K562 (cell line): ENCODE data around the gene IRS2. TPM values are rescaled to one million over a fixed set of nuclear protein-coding genes. Genes with fewer than 3 reads are reported as not detected.

Experiments used
- ATF1 ChIP-seq, 2 experiments: fragments of 450-650 bp in 1 of 2; IDR thresholded peaks; 2 replicates each; pipeline ENCODE4 v1.6.1; 2016; ENCODE audit warnings: missing compliant biosample characterization in 1 of 2, missing genetic modification characterization in 1 of 2
- ELF1 ChIP-seq: fragments of 200-800 bp; sonication (Bioruptor generic); IDR thresholded peaks from 2 replicates; pipeline ENCODE4 v1.6.1; 2016; ENCODE audit warnings: missing genetic modification characterization, missing compliant biosample characterization
- FOXM1 ChIP-seq, 2 experiments: fragments of 450-650 bp in 1 of 2; sonication (generic) in 1 of 2; formaldehyde crosslinking in 1 of 2; IDR thresholded peaks; 2 replicates each; pipeline versions ENCODE4 v1.6.1 to v1.9.0; 2017 to 2022; ENCODE audit warnings: low read depth in 2 of 2, mild to moderate bottlenecking in 2 of 2, missing genetic modification reagents in 1 of 2, moderate library complexity in 1 of 2
- HDAC6 ChIP-seq: IDR thresholded peaks from 2 replicates; pipeline ENCODE4 v1.6.1; 2012; ENCODE audit warnings: low read depth, mild to moderate bottlenecking, control low read depth, inconsistent platforms, low read length, moderate library complexity
- IRF2 ChIP-seq: sonication (generic); formaldehyde crosslinking; IDR thresholded peaks from 2 replicates; pipeline ENCODE4 v1.8.1; 2022; ENCODE audit warnings: mild to moderate bottlenecking, missing genetic modification reagents
- KLF10 ChIP-seq: fragments of 250-450 bp; sonication (Bioruptor Pico); IDR thresholded peaks from 2 replicates; pipeline ENCODE4 v1.6.1; 2021; ENCODE audit warnings: matching md5 sums
- KLF6 ChIP-seq: fragments of 250-450 bp; sonication (Bioruptor Pico); IDR thresholded peaks from 2 replicates; pipeline ENCODE4 v1.4.0; 2020; ENCODE audit warnings: mild to moderate bottlenecking, moderate library complexity, borderline replicate concordance
- POLR2A ChIP-seq: fragments of 450-650 bp; conservative IDR thresholded peaks from 2 replicates; pipeline ENCODE4 v1.6.1; 2016
- POU5F1 ChIP-seq: fragments of 150-350 bp; IDR thresholded peaks from 2 replicates; pipeline ENCODE4 v1.6.1; 2014; ENCODE audit warnings: borderline replicate concordance, low read length, low read depth, mild to moderate bottlenecking; ENCODE audit not compliant: partially characterized antibody
- RBM34 ChIP-seq: fragments of 200-400 bp; formaldehyde crosslinking; IDR thresholded peaks from 2 replicates; pipeline ENCODE4 v1.6.1; 2018; ENCODE audit warnings: low read length, borderline replicate concordance; ENCODE audit not compliant: insufficient read depth
- SREBF1 ChIP-seq: fragments of 150-350 bp; IDR thresholded peaks from 2 replicates; pipeline ENCODE4 v1.6.1; 2014; ENCODE audit warnings: antibody characterized with exemption, low read depth, low read length, borderline replicate concordance
- STAT5B ChIP-seq: fragments of 250-450 bp; sonication (Bioruptor Pico); IDR thresholded peaks from 2 replicates; pipeline ENCODE4 v1.8.0; 2021; ENCODE audit warnings: mild to moderate bottlenecking, inconsistent platforms
- TCF7L2 ChIP-seq: fragments of 150-350 bp; IDR thresholded peaks from 2 replicates; pipeline ENCODE4 v1.6.1; 2016; ENCODE audit warnings: low read depth, mild to moderate bottlenecking, low read length, moderate library complexity
- ZNF143 ChIP-seq: sonication (generic); formaldehyde crosslinking; IDR thresholded peaks from 2 replicates; pipeline ENCODE4 v1.9.0; 2022; ENCODE audit warnings: mild to moderate bottlenecking, missing genetic modification reagents
- ZNF197 ChIP-seq: fragments of 200-800 bp; sonication (Bioruptor generic); IDR thresholded peaks from 2 replicates; pipeline ENCODE4 v1.6.1; 2016; ENCODE audit warnings: low read depth, missing genetic modification characterization, missing compliant biosample characterization
- ZNF408 ChIP-seq: fragments of 250-450 bp; sonication (Bioruptor Pico); IDR thresholded peaks from 2 replicates; pipeline ENCODE4 v1.4.0; 2020; ENCODE audit warnings: low read depth, mild to moderate bottlenecking, moderate library complexity
- ZNF57 ChIP-seq: fragments of 450-650 bp; formaldehyde crosslinking; IDR thresholded peaks from 2 replicates; pipeline ENCODE4 v1.4.0; 2020; ENCODE audit warnings: mild to moderate bottlenecking, moderate library complexity
- ZNF583 ChIP-seq: fragments of 250-450 bp; sonication (Bioruptor Pico); IDR thresholded peaks from 2 replicates; pipeline ENCODE4 v1.4.0; 2020
- ZNF699 ChIP-seq: fragments of 250-450 bp; sonication (Bioruptor Pico); IDR thresholded peaks from 2 replicates; pipeline ENCODE4 v1.8.0; 2021; ENCODE audit warnings: mild to moderate bottlenecking, moderate library complexity; ENCODE audit not compliant: insufficient replicate concordance
- polyA plus RNA-seq, 8 experiments: library from polyadenylated mRNA; depleted of rRNA in 4 of 8; stranded (reverse) in 5 of 8; unstranded in 3 of 8; fragments of >200 nt; fragmentation: Nextera tagmentation in 2 of 8; fragmentation: Illumina TruSeq in 1 of 8; extraction: Ambion mirVana in 2 of 8; extraction: Trizol in 1 of 8; gene quantifications; 2 replicates each; pipeline versions ENCODE4 v1.2.1 to v1.2.3, GENCODE V29; 2011 to 2014; ENCODE audit warnings: inconsistent platforms in 1 of 8, missing spikeins in 1 of 8
- total RNA-seq, 7 experiments: library from RNA; depleted of rRNA in 6 of 7; stranded (reverse); fragments of >200 nt in 6 of 7; fragmentation: Illumina TruSeq in 2 of 7; extraction: Trizol in 2 of 7; gene quantifications; 2 replicates each; pipeline versions ENCODE4 v1.2.1 to v1.2.3, GENCODE V29; 2011 to 2021; ENCODE audit warnings: low replicate concordance in 1 of 7
- TF ChIP-seq, protein P1 (sequence below), 2 experiments: fragments of 450-650 bp; IDR thresholded peaks; 2 replicates each; pipeline ENCODE4 v1.6.1; 2016
- TF ChIP-seq, protein P2 (sequence below): fragments of 250-450 bp; sonication (Bioruptor Pico); IDR thresholded peaks from 2 replicates; pipeline ENCODE4 v1.8.0; 2022; ENCODE audit warnings: moderate library complexity, mild to moderate bottlenecking, inconsistent platforms
- TF ChIP-seq, protein P3 (sequence below): fragments of 450-650 bp; conservative IDR thresholded peaks from 2 replicates; pipeline ENCODE4 v1.6.1; 2016; ENCODE audit warnings: missing genetic modification characterization, low read depth, mild to moderate bottlenecking, missing compliant biosample characterization, moderate library complexity
- TF ChIP-seq, protein P4 (sequence below): fragments of 450-650 bp; IDR thresholded peaks from 2 replicates; pipeline ENCODE4 v1.7.1; 2018; ENCODE audit warnings: mild to moderate bottlenecking, low read depth; ENCODE audit not compliant: partially characterized antibody

The IRS2 gene
- total and polyA plus RNA-seq, 9 of the 15 experiments (the other 6 are each of a cell fraction or from before 2014, with no cell fraction given), result 0.36 to 4.6 (median 0.63) TPM

DNA sequence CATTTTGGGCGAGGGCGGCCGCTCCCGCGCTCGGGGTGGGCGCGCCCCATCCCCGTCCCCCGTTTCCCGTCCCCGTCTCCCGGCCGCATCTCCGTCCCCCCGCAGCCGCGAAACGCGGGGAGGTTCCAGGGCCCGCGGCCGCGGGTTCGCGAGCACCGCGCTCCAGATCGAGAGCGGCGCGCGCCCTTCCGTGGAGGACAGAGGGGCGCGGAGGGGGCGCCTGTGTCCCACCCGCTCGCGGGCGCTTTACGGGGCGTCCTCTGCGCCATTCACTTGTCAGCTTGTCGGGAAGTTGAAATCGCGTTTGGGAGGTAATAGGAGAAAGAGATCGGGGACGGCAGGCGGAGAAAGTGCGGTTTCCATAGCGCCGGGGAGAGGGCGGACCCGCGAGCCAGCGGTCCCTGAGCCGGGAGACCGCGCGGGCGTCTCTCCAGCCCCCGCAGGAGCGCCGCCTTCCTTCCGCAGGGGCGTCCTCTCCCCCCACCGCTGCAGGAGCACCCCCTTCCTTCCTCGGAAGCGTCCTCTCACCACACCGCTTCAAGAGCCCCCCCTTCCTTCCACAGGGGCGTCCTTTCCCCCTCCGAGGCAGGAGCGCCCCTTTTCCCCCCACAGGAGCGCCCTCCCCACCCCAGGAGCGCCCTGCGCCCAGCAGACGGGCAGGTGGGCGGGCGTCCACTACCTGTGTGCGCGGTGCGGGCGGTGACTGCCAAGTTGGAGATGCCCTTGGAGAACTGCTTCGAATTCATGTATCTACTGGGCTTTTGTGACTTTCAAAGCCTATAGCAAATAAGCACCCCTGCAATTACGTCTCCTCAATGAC, 962 bp upstream of the IRS2 start (continued):
- TF ChIP-seq KLF6 (CRISPR knock-in tag) (no peak), ELF1 (no peak), TCF7L2 (no peak), SREBF1 (no peak), POLR2A (peak; percentile 45), ZNF408 (no peak), ZNF57 (CRISPR knock-in tag) (no peak), KLF10 (no peak), FOXM1 (IDR thresholded peaks at IDR 0.05; ENCODE audit: low read depth) (no peak), FOXM1 (CRISPR knock-in tag; IDR thresholded peaks at IDR 0.05; ENCODE audit: low read depth) (no peak), ZNF699 (CRISPR knock-in tag) (no peak), IRF2 (CRISPR knock-in tag) (no peak), HDAC6 (no peak), ZNF143 (CRISPR knock-in tag) (no peak), POU5F1 (no peak), ATF1 (CRISPR knock-in tag; IDR thresholded peaks at IDR 0.05) (no peak), ATF1 (tag; IDR thresholded peaks at IDR 0.05) (no peak), RBM34 (no peak), ZNF197 (CRISPR knock-in tag) (no peak), ZNF583 (no peak), STAT5B (CRISPR knock-in tag) (no peak)
- TF ChIP-seq, protein P1, sequence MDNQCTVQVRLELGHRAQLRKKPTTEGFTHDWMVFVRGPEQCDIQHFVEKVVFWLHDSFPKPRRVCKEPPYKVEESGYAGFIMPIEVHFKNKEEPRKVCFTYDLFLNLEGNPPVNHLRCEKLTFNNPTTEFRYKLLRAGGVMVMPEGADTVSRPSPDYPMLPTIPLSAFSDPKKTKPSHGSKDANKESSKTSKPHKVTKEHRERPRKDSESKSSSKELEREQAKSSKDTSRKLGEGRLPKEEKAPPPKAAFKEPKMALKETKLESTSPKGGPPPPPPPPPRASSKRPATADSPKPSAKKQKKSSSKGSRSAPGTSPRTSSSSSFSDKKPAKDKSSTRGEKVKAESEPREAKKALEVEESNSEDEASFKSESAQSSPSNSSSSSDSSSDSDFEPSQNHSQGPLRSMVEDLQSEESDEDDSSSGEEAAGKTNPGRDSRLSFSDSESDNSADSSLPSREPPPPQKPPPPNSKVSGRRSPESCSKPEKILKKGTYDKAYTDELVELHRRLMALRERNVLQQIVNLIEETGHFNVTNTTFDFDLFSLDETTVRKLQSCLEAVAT (IDR thresholded peaks at IDR 0.05), result no peak
- TF ChIP-seq, protein P2, sequence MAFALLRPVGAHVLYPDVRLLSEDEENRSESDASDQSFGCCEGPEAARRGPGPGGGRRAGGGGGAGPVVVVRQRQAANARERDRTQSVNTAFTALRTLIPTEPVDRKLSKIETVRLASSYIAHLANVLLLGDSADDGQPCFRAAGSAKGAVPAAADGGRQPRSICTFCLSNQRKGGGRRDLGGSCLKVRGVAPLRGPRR, result no peak
- TF ChIP-seq, protein P3, sequence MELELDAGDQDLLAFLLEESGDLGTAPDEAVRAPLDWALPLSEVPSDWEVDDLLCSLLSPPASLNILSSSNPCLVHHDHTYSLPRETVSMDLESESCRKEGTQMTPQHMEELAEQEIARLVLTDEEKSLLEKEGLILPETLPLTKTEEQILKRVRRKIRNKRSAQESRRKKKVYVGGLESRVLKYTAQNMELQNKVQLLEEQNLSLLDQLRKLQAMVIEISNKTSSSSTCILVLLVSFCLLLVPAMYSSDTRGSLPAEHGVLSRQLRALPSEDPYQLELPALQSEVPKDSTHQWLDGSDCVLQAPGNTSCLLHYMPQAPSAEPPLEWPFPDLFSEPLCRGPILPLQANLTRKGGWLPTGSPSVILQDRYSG (tag), result no peak
- TF ChIP-seq, protein P4, sequence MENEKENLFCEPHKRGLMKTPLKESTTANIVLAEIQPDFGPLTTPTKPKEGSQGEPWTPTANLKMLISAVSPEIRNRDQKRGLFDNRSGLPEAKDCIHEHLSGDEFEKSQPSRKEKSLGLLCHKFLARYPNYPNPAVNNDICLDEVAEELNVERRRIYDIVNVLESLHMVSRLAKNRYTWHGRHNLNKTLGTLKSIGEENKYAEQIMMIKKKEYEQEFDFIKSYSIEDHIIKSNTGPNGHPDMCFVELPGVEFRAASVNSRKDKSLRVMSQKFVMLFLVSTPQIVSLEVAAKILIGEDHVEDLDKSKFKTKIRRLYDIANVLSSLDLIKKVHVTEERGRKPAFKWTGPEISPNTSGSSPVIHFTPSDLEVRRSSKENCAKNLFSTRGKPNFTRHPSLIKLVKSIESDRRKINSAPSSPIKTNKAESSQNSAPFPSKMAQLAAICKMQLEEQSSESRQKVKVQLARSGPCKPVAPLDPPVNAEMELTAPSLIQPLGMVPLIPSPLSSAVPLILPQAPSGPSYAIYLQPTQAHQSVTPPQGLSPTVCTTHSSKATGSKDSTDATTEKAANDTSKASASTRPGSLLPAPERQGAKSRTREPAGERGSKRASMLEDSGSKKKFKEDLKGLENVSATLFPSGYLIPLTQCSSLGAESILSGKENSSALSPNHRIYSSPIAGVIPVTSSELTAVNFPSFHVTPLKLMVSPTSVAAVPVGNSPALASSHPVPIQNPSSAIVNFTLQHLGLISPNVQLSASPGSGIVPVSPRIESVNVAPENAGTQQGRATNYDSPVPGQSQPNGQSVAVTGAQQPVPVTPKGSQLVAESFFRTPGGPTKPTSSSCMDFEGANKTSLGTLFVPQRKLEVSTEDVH, result no peak
